ENCODE results near the gene DNAI7. TPM values are rescaled to one million over a fixed set of nuclear protein-coding genes. Genes with fewer than 3 reads are reported as not detected.

The DNAI7 gene
- total and polyA plus RNA-seq, 2 of the 13 experiments (the other 11 are each of a cell fraction or from before 2014, with no cell fraction given), result 0.04 to 0.25 TPM

GRCh38 chr12:25123126-25123525 is 71.8 kb downstream of the DNAI7 start:
- Histone ChIP-seq H3K4me2 (ENCODE audit: low read depth, low read length) (no peak overlapping the region), H4K20me1 (ENCODE audit: insufficient read depth, low read length) (no peaks in the 10 kb centered on the region), H3K27me3 (ENCODE audit: control insufficient read depth in 1 of 2, insufficient read depth in 2 of 2, low read length in 2 of 2) (no peaks in the 10 kb centered on the region), H3K9me3 (ENCODE audit: low read length) (no peaks in the 10 kb centered on the region), H3K79me2 (ENCODE audit: insufficient read depth, low read length) (no peaks in the 10 kb centered on the region), H3K4me3 (replicated peaks in 1 of 3; ENCODE audit: insufficient read depth in 1 of 3, low read depth in 2 of 3, low read length in 3 of 3) (no peak overlapping the region), H3K27ac (ENCODE audit: extremely low read length, insufficient read depth, low read length) (no peak overlapping the region), H3K4me1 (ENCODE audit: insufficient read depth, low read length) (no peaks in the 10 kb centered on the region), H3K9ac (ENCODE audit: insufficient read depth, low read depth, low read length) (no peak overlapping the region), H3K36me3 (replicated peaks in 1 of 2; ENCODE audit: control insufficient read depth in 1 of 2, insufficient read depth in 2 of 2, low read length in 2 of 2) (no peaks in the 10 kb centered on the region), H2AFZ (ENCODE audit: low read length) (no peak overlapping the region)
- intact Hi-C loops (cut with micrococcal nuclease; ENCODE audit: unreplicated experiment) (no loop called here), in situ Hi-C loops (cut with HindIII; ENCODE audit: extremely low pct_ligation_motif_present, low pct_unique_long_range_greater_than_20kb) (no loop called here)
- FAIRE-seq (no peak), ATAC-seq (no peak), DNase-seq (ENCODE audit: low spot score) (no peak)
- no TSS peak for BruUV-seq (replicated peaks)
- WGBS (ENCODE audit: low lambda C conversion rate), result 0% methylated on average over 1 of the region's 1 CpG
- POLR2A ChIA-PET, result no interaction called here
- CTCF ChIA-PET (ENCODE audit: low intra/inter-chr PET ratio, low total read pairs), result no interaction called here
- TF ChIP-seq CCDC6 (CRISPR knock-in tag; IDR thresholded peaks at IDR 0.05), result no peak
- no peak for TF ChIP-seq STAG1 (CRISPR knock-in tag; IDR thresholded peaks at IDR 0.05)
- TF ChIP-seq ZNF724P (CRISPR knock-in tag; IDR thresholded peaks at IDR 0.05; ENCODE audit: borderline replicate concordance), result no peak
- TF ChIP-seq SIX1 (CRISPR knock-in tag; IDR thresholded peaks at IDR 0.05; ENCODE audit: borderline replicate concordance), result no peak
- TF ChIP-seq, protein P1, sequence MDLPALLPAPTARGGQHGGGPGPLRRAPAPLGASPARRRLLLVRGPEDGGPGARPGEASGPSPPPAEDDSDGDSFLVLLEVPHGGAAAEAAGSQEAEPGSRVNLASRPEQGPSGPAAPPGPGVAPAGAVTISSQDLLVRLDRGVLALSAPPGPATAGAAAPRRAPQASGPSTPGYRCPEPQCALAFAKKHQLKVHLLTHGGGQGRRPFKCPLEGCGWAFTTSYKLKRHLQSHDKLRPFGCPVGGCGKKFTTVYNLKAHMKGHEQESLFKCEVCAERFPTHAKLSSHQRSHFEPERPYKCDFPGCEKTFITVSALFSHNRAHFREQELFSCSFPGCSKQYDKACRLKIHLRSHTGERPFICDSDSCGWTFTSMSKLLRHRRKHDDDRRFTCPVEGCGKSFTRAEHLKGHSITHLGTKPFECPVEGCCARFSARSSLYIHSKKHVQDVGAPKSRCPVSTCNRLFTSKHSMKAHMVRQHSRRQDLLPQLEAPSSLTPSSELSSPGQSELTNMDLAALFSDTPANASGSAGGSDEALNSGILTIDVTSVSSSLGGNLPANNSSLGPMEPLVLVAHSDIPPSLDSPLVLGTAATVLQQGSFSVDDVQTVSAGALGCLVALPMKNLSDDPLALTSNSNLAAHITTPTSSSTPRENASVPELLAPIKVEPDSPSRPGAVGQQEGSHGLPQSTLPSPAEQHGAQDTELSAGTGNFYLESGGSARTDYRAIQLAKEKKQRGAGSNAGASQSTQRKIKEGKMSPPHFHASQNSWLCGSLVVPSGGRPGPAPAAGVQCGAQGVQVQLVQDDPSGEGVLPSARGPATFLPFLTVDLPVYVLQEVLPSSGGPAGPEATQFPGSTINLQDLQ (CRISPR knock-in tag; IDR thresholded peaks at IDR 0.05), result no peak
- no peak for TF ChIP-seq KLF11 (CRISPR knock-in tag; IDR thresholded peaks at IDR 0.05)
- no peak for TF ChIP-seq CEBPB (IDR thresholded peaks at IDR 0.05; ENCODE audit: borderline replicate concordance, low read depth, low read length)
- no peak for TF ChIP-seq GTF3A (CRISPR knock-in tag; conservative IDR thresholded peaks at IDR 0.05)
- no peak for TF ChIP-seq POLR2AphosphoS5 (IDR thresholded peaks at IDR 0.05; ENCODE audit: low read depth, low read length)
- TF ChIP-seq ZNF772 (CRISPR knock-in tag; IDR thresholded peaks at IDR 0.05), result no peak
- no peak for TF ChIP-seq ZSCAN30 (CRISPR knock-in tag; IDR thresholded peaks at IDR 0.05)
- TF ChIP-seq ZNF382 (CRISPR knock-in tag; IDR thresholded peaks at IDR 0.05; ENCODE audit: borderline replicate concordance), result no peak
- TF ChIP-seq, protein P2, sequence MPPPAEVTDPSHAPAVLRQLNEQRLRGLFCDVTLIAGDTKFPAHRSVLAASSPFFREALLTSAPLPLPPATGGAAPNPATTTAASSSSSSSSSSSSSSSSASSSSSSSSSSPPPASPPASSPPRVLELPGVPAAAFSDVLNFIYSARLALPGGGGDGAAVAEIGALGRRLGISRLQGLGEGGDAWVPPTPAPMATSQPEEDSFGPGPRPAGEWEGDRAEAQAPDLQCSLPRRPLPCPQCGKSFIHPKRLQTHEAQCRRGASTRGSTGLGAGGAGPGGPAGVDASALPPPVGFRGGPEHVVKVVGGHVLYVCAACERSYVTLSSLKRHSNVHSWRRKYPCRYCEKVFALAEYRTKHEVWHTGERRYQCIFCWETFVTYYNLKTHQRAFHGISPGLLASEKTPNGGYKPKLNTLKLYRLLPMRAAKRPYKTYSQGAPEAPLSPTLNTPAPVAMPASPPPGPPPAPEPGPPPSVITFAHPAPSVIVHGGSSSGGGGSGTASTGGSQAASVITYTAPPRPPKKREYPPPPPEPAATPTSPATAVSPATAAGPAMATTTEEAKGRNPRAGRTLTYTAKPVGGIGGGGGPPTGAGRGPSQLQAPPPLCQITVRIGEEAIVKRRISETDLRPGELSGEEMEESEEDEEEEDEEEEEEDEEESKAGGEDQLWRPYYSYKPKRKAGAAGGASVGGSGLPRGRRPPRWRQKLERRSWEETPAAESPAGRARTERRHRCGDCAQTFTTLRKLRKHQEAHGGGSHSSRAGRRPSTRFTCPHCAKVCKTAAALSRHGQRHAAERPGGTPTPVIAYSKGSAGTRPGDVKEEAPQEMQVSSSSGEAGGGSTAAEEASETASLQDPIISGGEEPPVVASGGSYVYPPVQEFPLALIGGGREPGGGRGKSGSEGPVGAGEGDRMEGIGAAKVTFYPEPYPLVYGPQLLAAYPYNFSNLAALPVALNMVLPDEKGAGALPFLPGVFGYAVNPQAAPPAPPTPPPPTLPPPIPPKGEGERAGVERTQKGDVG (CRISPR knock-in tag; IDR thresholded peaks at IDR 0.05; ENCODE audit: borderline replicate concordance), result no peak
- TF ChIP-seq SMAD3 (CRISPR knock-in tag; IDR thresholded peaks at IDR 0.05), result no peak
- no peak for TF ChIP-seq ZNF546 (CRISPR knock-in tag; conservative IDR thresholded peaks at IDR 0.05)
- TF ChIP-seq, protein P3, sequence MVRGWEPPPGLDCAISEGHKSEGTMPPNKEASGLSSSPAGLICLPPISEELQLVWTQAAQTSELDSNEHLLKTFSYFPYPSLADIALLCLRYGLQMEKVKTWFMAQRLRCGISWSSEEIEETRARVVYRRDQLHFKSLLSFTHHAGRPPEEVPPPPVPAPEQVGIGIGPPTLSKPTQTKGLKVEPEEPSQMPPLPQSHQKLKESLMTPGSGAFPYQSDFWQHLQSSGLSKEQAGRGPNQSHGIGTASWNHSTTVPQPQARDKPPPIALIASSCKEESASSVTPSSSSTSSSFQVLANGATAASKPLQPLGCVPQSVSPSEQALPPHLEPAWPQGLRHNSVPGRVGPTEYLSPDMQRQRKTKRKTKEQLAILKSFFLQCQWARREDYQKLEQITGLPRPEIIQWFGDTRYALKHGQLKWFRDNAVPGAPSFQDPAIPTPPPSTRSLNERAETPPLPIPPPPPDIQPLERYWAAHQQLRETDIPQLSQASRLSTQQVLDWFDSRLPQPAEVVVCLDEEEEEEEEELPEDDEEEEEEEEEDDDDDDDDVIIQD (CRISPR knock-in tag; IDR thresholded peaks at IDR 0.05; ENCODE audit: low read depth), result no peak
- TF ChIP-seq, protein P4, sequence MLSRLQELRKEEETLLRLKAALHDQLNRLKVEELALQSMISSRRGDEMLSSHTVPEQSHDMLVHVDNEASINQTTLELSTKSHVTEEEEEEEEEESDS (CRISPR knock-in tag; IDR thresholded peaks at IDR 0.05; ENCODE audit: borderline replicate concordance), result no peak
- TF ChIP-seq ZNF543 (CRISPR knock-in tag; IDR thresholded peaks at IDR 0.05), result no peak
